T47D (cell line): Measurements from ENCODE around the gene SPCS3.

Experiments used
- DNase-seq, 2 experiments: peaks; one replicate each; pipeline versions ENCODE4 v3.0.0 to v3.0.0-alpha.2; 2011 to 2012; ENCODE audit warnings: low read depth in 1 of 2, low spot score in 1 of 2
- JUND ChIP-seq: IDR thresholded peaks from 2 replicates; pipeline ENCODE4 v1.6.1; 2012; ENCODE audit warnings: low read depth
- in situ Hi-C: cut with HindIII; loops from 2 replicates; pipeline ENCODE4 v1.10.0; 2016; ENCODE audit warnings: low sequenced_read_pairs, low pct_unique_long_range_greater_than_20kb

The SPCS3 gene

DNA sequence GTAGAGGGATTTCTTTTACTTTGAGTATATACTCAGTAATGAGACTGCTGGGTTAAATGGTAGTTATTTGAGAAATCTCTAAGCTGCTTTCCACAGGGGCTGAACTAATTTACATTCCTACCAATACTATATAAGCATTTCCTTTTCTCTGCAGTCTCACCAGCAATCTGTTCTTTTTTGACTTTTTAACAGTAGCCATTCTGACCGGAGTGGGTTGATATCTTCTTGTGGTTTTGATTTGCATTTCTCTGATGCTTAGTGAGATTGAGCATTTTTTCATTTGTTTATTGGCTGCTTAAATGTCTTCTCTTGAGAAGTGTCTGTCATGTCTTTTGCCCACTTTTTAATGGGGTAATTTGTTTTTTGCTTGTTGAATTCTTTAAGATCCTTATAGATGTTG is 43.3 kb downstream of the SPCS3 start:
- DNase-seq = no peak
- TF ChIP-seq JUND = no peak
- in situ Hi-C loops = no loop called here

- in situ Hi-C loops = no loop called here
- no peak for DNase-seq
These were observed 48.2 kb downstream of the SPCS3 start for GRCh38 chr4:176367771-176368465.

GRCh38 chr4:176376032-176376614 is 56.4 kb downstream of the SPCS3 start:
- no peak for TF ChIP-seq JUND
- DNase-seq = peak in 1 of 2 experiments; percentile 22
- in situ Hi-C loops = no loop called here

More at GRCh38 chr4:176367771-176368465, 48.2 kb downstream of the SPCS3 start:
- TF ChIP-seq JUND = no peak

DNA sequence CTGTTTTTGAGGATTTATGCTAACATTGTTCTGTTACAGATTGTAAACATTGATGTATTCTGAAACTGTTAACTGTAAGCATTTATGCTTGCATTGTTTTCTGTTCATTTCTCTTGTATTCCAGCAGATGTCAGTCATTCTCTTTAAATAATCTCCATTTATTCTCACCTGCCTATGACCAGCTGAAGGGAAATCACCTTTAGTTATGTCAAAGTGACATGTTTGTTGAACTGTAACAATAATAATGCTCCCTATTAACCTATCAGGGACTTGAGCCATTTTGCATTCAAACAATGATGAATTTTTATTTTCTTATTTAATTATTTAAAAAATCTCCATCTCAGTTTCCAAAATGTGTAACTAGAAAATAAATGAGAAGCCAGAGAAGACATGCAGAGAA is 58.0 kb downstream of the SPCS3 start:
- peak; percentile 6 to 46 for DNase-seq
- TF ChIP-seq JUND = no peak
- in situ Hi-C loops = no loop called here

- in situ Hi-C loops = no loop called here
- TF ChIP-seq JUND = no peak
- peak in 1 of 2 experiments; percentile 15 for DNase-seq
These were observed 60.8 kb downstream of the SPCS3 start for GRCh38 chr4:176380352-176381157.
